ENCODE data around the gene WBP4. TPM values are rescaled to one million over a fixed set of nuclear protein-coding genes. Genes with fewer than 3 reads are reported as not detected.
"Not testable (repeated sequence)": the region's sequence is repeated elsewhere in the genome, so short reads cannot be mapped to it uniquely, and the experiment has no call there.

Gene WBP4
- total and polyA plus RNA-seq, 11 donors: 12.4 to 29.9 (median 20.6) TPM

- 79 to 86% (median 82%) methylated on average over 9 of the region's 9 CpGs for WGBS, 4 donors
- ATAC-seq (peak in 1 of 4 donors; percentile 33), DNase-seq (no peak)
- no peaks in the 10 kb centered on the region for H3K36me3 ChIP-seq
- peaks cover 0 to 10% (median 0%) of the 10 kb centered on the region in 12 donors for H3K4me1 ChIP-seq
- peaks cover 0 to 12% (median 0%) of the 10 kb centered on the region in 12 donors for H3K9me3 ChIP-seq
- H3K27me3 ChIP-seq: no peaks in the 10 kb centered on the region
- H3K27ac ChIP-seq: no peak overlapping the region
- intact Hi-C loops (cut with DNase I): no loop called here
- TF ChIP-seq CTCF (IDR thresholded peaks at IDR 0.05): no peak
- TF ChIP-seq POLR2A (IDR thresholded peaks at IDR 0.05): no peak
- no peak overlapping the region for H3K4me3 ChIP-seq
Measured at GRCh38 chr13:41040584-41041334, 20.6 kb upstream of the WBP4 start.

GRCh38 chr13:41042419-41042818, 18.9 kb upstream of the WBP4 start:
- 94 to 96% (median 94%) methylated on average over 3 to 4 of the region's 4 CpGs for WGBS, 4 donors
- H3K27me3 ChIP-seq; DNase-seq; H3K27ac ChIP-seq; ATAC-seq; intact Hi-C loops (cut with DNase I); H3K36me3 ChIP-seq; H3K4me1 ChIP-seq; H3K4me3 ChIP-seq: not testable (repeated sequence)
- H3K9me3 ChIP-seq: peaks cover 0 to 12% (median 0%) of the 10 kb centered on the region in 12 donors

- ATAC-seq: no peak
- H3K27me3 ChIP-seq: no peaks in the 10 kb centered on the region
- WGBS, 4 donors: 94 to 96% (median 96%) methylated on average over 5 of the region's 5 CpGs
- H3K27ac ChIP-seq: no peak overlapping the region
- intact Hi-C loops (cut with DNase I): no loop called here
- no peak for DNase-seq
- H3K4me1 ChIP-seq: peaks cover 0 to 53% (median 27%) of the 10 kb centered on the region in 12 donors
- peaks cover 0 to 6% (median 0%) of the 10 kb centered on the region in 9 donors for H3K36me3 ChIP-seq
- H3K9me3 ChIP-seq: peaks cover 0 to 11% (median 0%) of the 10 kb centered on the region in 12 donors
- no peak overlapping the region for H3K4me3 ChIP-seq
- TF ChIP-seq POLR2A (IDR thresholded peaks at IDR 0.05) (no peak), CTCF (IDR thresholded peaks at IDR 0.05) (no peak)
Measured at GRCh38 chr13:41048640-41049039, 12.7 kb upstream of the WBP4 start.

- peak in 1 of 4 donors; percentile 56 for ATAC-seq
- H3K27ac ChIP-seq: peak overlapping the region in 1 of 12 donors; percentile 25
- intact Hi-C loops (cut with DNase I): loop anchor here in 4 of 10 donors (5.0 to 10.0 kb wide), 3 partner anchors 32 to 125 kb away; partner anchors contain the start of gene ELF1 (in 1 of the 4)
Measured at GRCh38 chr13:41049480-41050440, 11.5 kb upstream of the WBP4 start.

More at GRCh38 chr13:41049480-41050440, 11.5 kb upstream of the WBP4 start:
- 84 to 89% (median 87%) methylated on average over 4 of the region's 4 CpGs for WGBS, 4 donors
- H3K9me3 ChIP-seq: peaks cover 0 to 4% (median 0%) of the 10 kb centered on the region in 12 donors
- DNase-seq: no peak
- TF ChIP-seq CTCF (IDR thresholded peaks at IDR 0.05) (no peak), POLR2A (IDR thresholded peaks at IDR 0.05) (no peak)
- H3K4me1 ChIP-seq: peaks cover 0 to 63% (median 38%) of the 10 kb centered on the region in 12 donors
- H3K4me3 ChIP-seq: no peak overlapping the region
- H3K36me3 ChIP-seq: peaks cover 0 to 6% (median 0%) of the 10 kb centered on the region in 9 donors
- H3K27me3 ChIP-seq: no peaks in the 10 kb centered on the region

All from heart left ventricle (tissue), 16 donors.